Measurements from ENCODE around the gene PDE4A.

- TF ChIP-seq CTCF (IDR thresholded peaks at IDR 0.05) (no peak), EP300 (IDR thresholded peaks at IDR 0.05) (no peak)
Observed at GRCh38 chr19:10502524-10503001, 82.2 kb downstream of the PDE4A start.

Measured in suprapubic skin (tissue), 3 donors.